Measurements from ENCODE around the gene ABHD16A.
"Not testable (repeated sequence)": the region's sequence is repeated elsewhere in the genome, so short reads cannot be mapped to it uniquely, and the experiment has no call there.

ABHD16A gene

DNA sequence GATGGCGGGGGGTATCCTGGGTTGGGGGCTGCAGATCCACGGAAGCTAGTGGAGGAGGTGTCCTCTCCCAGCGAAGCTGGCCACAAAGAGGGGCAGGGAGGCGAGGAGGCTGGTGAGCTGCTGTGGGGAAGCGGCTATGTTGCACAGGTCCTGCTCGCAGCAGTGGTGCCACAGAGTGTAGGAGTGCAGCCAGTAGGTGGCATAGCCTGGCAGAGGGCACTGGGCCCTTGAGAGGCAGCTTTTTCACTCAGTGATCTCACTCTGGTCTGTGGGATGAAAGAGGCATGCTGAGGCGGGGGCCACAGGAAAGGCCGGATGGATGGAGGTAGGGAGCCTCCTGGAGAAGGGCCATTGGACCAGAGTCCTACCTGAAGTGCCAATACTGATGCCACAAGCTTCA, 9.2 kb upstream of the ABHD16A start:
- DNase-seq (ENCODE audit: insufficient read length, low spot score) = no peak
- FAIRE-seq = no peak
- TF ChIP-seq, protein P1, sequence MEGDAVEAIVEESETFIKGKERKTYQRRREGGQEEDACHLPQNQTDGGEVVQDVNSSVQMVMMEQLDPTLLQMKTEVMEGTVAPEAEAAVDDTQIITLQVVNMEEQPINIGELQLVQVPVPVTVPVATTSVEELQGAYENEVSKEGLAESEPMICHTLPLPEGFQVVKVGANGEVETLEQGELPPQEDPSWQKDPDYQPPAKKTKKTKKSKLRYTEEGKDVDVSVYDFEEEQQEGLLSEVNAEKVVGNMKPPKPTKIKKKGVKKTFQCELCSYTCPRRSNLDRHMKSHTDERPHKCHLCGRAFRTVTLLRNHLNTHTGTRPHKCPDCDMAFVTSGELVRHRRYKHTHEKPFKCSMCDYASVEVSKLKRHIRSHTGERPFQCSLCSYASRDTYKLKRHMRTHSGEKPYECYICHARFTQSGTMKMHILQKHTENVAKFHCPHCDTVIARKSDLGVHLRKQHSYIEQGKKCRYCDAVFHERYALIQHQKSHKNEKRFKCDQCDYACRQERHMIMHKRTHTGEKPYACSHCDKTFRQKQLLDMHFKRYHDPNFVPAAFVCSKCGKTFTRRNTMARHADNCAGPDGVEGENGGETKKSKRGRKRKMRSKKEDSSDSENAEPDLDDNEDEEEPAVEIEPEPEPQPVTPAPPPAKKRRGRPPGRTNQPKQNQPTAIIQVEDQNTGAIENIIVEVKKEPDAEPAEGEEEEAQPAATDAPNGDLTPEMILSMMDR (IDR thresholded peaks at IDR 0.05; ENCODE audit: insufficient read depth, missing control alignments) = no peak

- TF ChIP-seq, protein P1 (IDR thresholded peaks at IDR 0.05; ENCODE audit: insufficient read depth, missing control alignments) = no peak
- FAIRE-seq (no peak), DNase-seq (ENCODE audit: insufficient read length, low spot score) (no peak)
Measured at GRCh38 chr6:31711233-31711632, 8.1 kb upstream of the ABHD16A start.

DNA sequence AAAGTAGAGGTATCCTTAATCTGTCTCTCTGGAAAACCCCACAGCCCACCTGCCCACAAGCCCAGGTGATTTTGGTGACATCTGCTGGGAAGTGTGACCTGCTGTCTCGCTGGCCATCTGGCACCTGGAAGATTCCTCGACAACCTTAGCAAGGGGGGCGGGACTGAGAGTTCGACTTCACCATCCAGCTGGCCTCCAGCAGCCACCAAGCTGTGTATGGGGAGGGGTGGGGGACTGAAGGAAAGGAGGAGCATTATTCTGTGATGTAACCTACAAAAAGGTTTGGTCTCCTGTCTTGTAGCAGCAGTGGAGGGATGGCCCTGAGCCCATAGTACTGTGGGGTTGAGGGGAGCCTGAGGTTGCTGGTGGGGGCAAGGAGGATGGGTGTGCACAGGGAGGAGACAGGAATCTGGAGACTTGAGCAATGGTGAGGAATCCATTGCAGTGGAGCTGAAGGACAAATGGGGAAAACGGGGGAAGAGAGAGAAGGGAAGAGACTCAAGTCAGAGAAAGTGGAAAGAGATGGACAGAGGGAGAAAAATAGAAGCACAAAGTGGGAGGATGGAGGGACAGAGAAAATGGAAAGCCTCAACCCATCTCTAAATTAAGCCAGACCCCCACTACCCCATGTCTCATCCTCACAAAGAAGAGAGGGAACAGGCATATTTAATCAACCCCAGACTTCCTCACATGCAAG, 7.5 kb upstream of the ABHD16A start:
- TF ChIP-seq, protein P1 (IDR thresholded peaks at IDR 0.05; ENCODE audit: insufficient read depth, missing control alignments) = no peak
- no peak for FAIRE-seq
- DNase-seq (ENCODE audit: insufficient read length, low spot score) = no peak

DNA sequence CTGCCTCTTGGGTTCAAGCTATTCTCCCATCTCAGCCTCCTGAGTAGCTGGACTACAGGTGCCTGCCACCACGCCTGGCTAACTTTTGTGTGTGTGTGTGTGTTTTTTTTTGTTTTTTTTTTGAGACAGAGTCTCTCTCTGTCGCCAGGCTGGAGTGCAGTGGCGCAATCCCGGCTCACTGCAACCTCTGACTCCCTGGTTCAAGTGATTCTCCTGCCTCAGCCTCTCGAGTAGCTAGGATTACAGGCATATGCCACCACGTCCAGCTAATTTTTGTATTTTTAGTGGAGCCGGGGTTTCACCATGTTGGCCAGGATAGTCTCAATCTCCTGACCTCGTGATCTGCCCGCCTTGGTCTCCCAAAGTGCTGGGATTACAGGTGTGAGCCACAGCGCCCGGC, 6.0 kb upstream of the ABHD16A start:
- not testable (repeated sequence) for DNase-seq (ENCODE audit: insufficient read length, low spot score); FAIRE-seq

DNA sequence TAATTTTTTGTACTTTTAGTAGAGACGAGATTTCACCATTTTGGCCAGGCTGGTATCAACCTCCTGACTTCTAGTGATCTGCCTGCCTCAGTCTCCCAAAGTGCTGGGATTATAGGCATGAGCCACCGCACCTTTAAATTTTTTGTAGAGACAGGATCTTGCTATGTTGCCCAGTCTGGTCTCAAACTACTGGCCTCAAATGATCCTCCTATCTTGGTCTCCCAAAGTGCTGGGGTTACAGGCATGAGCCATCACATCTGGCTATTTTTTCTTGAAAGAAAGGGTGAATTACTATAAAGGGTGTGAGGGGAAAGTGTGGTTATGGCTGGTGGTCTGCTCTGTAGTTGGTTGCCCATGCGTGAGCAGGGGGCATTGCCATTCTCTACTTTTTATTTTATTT, 5.1 kb upstream of the ABHD16A start:
- TF ChIP-seq, protein P1 (IDR thresholded peaks at IDR 0.05; ENCODE audit: insufficient read depth, missing control alignments) = no peak
- FAIRE-seq (no peak), DNase-seq (ENCODE audit: insufficient read length, low spot score) (no peak)

DNA sequence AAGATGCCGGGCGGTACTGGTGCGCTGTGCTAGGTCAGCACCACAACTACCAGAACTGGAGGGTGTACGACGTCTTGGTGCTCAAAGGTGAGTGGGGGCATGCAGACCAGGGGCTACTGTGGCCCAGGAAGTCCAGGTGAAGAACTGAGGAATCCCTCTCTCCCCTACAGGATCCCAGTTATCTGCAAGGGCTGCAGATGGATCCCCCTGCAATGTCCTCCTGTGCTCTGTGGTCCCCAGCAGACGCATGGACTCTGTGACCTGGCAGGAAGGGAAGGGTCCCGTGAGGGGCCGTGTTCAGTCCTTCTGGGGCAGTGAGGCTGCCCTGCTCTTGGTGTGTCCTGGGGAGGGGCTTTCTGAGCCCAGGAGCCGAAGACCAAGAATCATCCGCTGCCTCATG, 4.6 kb upstream of the ABHD16A start:
- TF ChIP-seq, protein P1 (IDR thresholded peaks at IDR 0.05; ENCODE audit: insufficient read depth, missing control alignments) = no peak
- DNase-seq (ENCODE audit: insufficient read length, low spot score) (no peak), FAIRE-seq (no peak)

DNA sequence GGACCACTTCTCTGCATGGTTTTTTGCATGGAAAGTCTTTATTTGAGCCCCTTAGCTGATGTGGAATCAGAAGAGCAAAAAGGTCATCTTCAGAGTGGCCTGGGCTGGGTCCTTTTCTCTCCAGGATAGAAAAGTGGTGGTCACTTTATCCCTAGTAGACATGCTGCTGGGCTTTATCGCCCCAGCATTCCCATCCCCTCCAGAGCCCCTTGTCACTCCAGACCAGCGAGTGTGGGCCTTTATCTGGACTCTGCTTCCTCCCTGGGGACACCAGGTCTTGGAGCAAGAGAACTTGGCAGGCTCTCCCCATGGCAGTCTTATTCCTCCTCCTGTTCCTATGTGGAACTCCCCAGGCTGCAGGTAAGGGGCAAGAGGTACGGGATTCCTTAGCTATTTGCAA, 3.5 kb upstream of the ABHD16A start, which contains the start of gene LY6G6F:
Gene LY6G6F (plus strand): TSS at position 268 of the 400 bp plus-strand sequence. CDS start 41 bp downstream, at position 309.
- no peak for FAIRE-seq
- no peak for DNase-seq (ENCODE audit: insufficient read length, low spot score)
- TF ChIP-seq, protein P1 (IDR thresholded peaks at IDR 0.05; ENCODE audit: insufficient read depth, missing control alignments) = no peak
